ENCODE measurements around the gene PDYN. TPM values are rescaled to one million over a fixed set of nuclear protein-coding genes. Genes with fewer than 3 reads are reported as not detected.
"Not testable (repeated sequence)": the region's sequence is repeated elsewhere in the genome, so short reads cannot be mapped to it uniquely, and the experiment has no call there.

PDYN gene
- not detected for total RNA-seq

GRCh38 chr20:1993986-1994385, at the start of gene PDYN:
TSS of gene PDYN (minus strand) at chr20:1994058. CDS start at chr20:1983084, 10,974 bp downstream.
- no peaks in the 10 kb centered on the region for H3K36me3 ChIP-seq
- no peak within 1 kb of the TSS for H3K27ac ChIP-seq
- H3K9me3 ChIP-seq = no peaks in the 10 kb centered on the region
- H3K4me3 ChIP-seq = no peak within 1 kb of the TSS
- H3K27me3 ChIP-seq = peaks cover 0 to 98% (median 2%) of the 10 kb centered on the region in 4 donors
- no peaks in the 10 kb centered on the region for H3K4me1 ChIP-seq
- no peak for DNase-seq
- TF ChIP-seq POLR2A (IDR thresholded peaks at IDR 0.05) = no peak
- no peak for TF ChIP-seq CTCF (IDR thresholded peaks at IDR 0.05)
- intact Hi-C loops (cut with DNase I) = no loop called here
- 22 to 23% methylated on average over 4 to 6 of the region's 9 CpGs for WGBS, 2 donors

GRCh38 chr20:2042400-2042799, 48.5 kb upstream of the PDYN start:
- WGBS, 2 donors = 33 to 40% methylated on average over 6 of the region's 6 CpGs
- H3K9me3 ChIP-seq = no peaks in the 10 kb centered on the region
- H3K36me3 ChIP-seq = no peaks in the 10 kb centered on the region
- no peaks in the 10 kb centered on the region for H3K4me1 ChIP-seq
- H3K4me3 ChIP-seq = no peak overlapping the region
- DNase-seq = no peak
- intact Hi-C loops (cut with DNase I) = no loop called here
- peaks cover 0 to 34% (median 0%) of the 10 kb centered on the region in 4 donors for H3K27me3 ChIP-seq
- TF ChIP-seq POLR2A (IDR thresholded peaks at IDR 0.05) (no peak), CTCF (IDR thresholded peaks at IDR 0.05) (no peak)
- H3K27ac ChIP-seq = no peak overlapping the region

GRCh38 chr20:2038161-2038560, 44.3 kb upstream of the PDYN start:
- TF ChIP-seq POLR2A (IDR thresholded peaks at IDR 0.05) (no peak), CTCF (IDR thresholded peaks at IDR 0.05) (no peak)
- no peak overlapping the region for H3K27ac ChIP-seq
- H3K4me1 ChIP-seq = no peaks in the 10 kb centered on the region
- peaks cover 0 to 48% (median 0%) of the 10 kb centered on the region in 4 donors for H3K27me3 ChIP-seq
- DNase-seq = no peak
- H3K4me3 ChIP-seq = no peak overlapping the region
- intact Hi-C loops (cut with DNase I) = no loop called here
- H3K9me3 ChIP-seq = no peaks in the 10 kb centered on the region
- 14 to 18% methylated on average over 3 of the region's 3 CpGs for WGBS, 2 donors
- H3K36me3 ChIP-seq = no peaks in the 10 kb centered on the region

GRCh38 chr20:2037296-2037914, 43.5 kb upstream of the PDYN start:
- Histone ChIP-seq H3K4me3 (no peak overlapping the region), H3K27me3 (peaks cover 0 to 55% (median 0%) of the 10 kb centered on the region in 4 donors), H3K9me3 (no peaks in the 10 kb centered on the region), H3K36me3 (no peaks in the 10 kb centered on the region), H3K27ac (no peak overlapping the region), H3K4me1 (no peaks in the 10 kb centered on the region)
- 71 to 73% methylated on average over 4 of the region's 4 CpGs for WGBS, 2 donors
- intact Hi-C loops (cut with DNase I) = no loop called here
- no peak for DNase-seq
- TF ChIP-seq CTCF (IDR thresholded peaks at IDR 0.05) = no peak
- TF ChIP-seq POLR2A (IDR thresholded peaks at IDR 0.05) = no peak

GRCh38 chr20:2036357-2036756, 42.5 kb upstream of the PDYN start:
- DNase-seq; H3K36me3 ChIP-seq; H3K27ac ChIP-seq; H3K4me3 ChIP-seq; intact Hi-C loops (cut with DNase I); H3K9me3 ChIP-seq; H3K4me1 ChIP-seq: not testable (repeated sequence)
- WGBS, 2 donors = 93% methylated on average over 4 of the region's 4 CpGs
- H3K27me3 ChIP-seq = peaks cover 0 to 64% (median 0%) of the 10 kb centered on the region in 4 donors

- intact Hi-C loops (cut with DNase I) = no loop called here
- 15 to 41% methylated on average over 4 of the region's 5 CpGs for WGBS, 2 donors
- no peak for TF ChIP-seq POLR2A (IDR thresholded peaks at IDR 0.05)
- no peak for TF ChIP-seq CTCF (IDR thresholded peaks at IDR 0.05)
- peaks cover 0 to under 1% (median 0%) of the 10 kb centered on the region in 3 donors for H3K9me3 ChIP-seq
- no peak for DNase-seq
- H3K27ac ChIP-seq = no peak overlapping the region
- no peak overlapping the region for H3K4me3 ChIP-seq
- no peaks in the 10 kb centered on the region for H3K36me3 ChIP-seq
- peaks cover 0 to 48% (median 0%) of the 10 kb centered on the region in 4 donors for H3K27me3 ChIP-seq
- no peaks in the 10 kb centered on the region for H3K4me1 ChIP-seq
Observed at GRCh38 chr20:2032168-2032567, 38.3 kb upstream of the PDYN start.

Data from esophagus squamous epithelium (tissue), 5 donors.